HG02885 (cell line): ENCODE results near the gene TARP.

Experiments
- ATAC-seq: cut with Tn5 transposase; IDR thresholded peaks from one replicate; pipeline ENCODE4 v1.9.1; 2021; ENCODE audit warnings: mild to moderate bottlenecking; ENCODE audit not compliant: unreplicated experiment, poor library complexity

Gene TARP

DNA sequence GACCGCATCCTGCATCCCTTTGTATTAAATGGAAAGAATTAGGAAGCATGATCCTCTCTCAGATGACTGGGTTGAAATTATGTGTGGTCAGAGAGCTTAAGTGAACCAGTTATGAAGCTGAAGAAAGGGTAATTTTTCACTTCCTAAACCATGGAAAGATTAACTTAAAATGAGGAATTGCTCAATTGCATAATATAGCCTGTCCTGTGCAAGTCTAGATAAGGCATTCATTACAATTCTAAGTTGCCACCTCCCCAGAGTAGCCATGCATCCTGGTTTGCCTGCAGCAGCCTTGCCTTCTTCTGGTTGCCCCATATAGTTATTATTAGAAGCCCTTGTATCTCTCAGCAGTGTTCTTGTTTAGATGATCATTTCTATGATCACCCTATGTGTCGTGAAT, 50.1 kb downstream of the TARP start:
- ATAC-seq: no peak

GRCh38 chr7:38222481-38223096, 50.8 kb downstream of the TARP start:
- peak; percentile 71 for ATAC-seq

- no peak for ATAC-seq
These were observed 53.0 kb downstream of the TARP start for GRCh38 chr7:38220452-38220851.

GRCh38 chr7:38217672-38218071, 55.8 kb downstream of the TARP start:
- ATAC-seq: no peak

GRCh38 chr7:38215735-38216670, 57.4 kb downstream of the TARP start:
- ATAC-seq: peak; percentile 93

DNA sequence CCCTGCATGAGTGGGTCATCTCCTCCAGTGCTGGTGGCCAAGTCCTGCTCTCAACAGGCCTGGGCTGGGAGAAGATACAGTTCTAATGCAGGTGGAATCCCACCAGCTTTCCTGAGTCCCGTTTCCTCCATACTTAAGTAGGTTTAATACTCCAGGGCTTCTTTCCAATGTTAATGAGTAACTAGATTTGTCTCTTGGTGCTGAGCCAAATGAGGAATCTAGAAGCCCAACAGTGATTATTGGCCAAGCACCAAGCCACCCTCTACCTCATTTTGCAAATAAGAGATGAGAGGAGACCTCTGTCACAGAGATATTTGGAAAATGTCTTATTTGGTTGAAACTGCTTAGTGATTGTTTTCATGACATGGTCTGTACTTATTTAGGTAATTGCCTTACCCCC, 58.3 kb downstream of the TARP start:
- ATAC-seq: no peak

DNA sequence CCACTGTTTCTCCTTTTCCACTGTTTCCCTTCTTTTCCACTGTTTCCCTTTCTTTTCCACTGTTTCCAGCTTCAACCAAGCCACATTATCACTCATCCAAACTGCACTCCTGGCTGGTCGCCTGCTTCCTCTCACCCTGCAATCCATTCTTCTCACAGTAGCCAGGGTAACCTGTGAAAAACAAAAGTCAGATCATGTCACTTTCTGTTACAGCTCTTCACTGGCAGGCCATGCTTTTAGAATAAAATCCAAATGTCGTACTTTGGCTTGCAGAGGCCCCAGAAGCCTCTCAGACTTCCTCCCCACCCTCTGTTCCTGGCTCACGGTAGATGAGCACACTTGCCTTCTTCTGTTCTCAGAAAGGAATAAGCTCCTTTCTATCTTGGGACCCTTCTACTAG, 61.5 kb downstream of the TARP start:
- no peak for ATAC-seq

- ATAC-seq: no peak
These were observed 62.0 kb downstream of the TARP start for GRCh38 chr7:38211486-38211885.
